Fibroblast of skin of left quadriceps (primary cell): Measurements from ENCODE around the gene BCAR1.
"Not testable (repeated sequence)": the region's sequence is repeated elsewhere in the genome, so short reads cannot be mapped to it uniquely, and the experiment has no call there.

ENCODE experiments used
- DNase-seq, 2 experiments: peaks; one replicate each; pipeline ENCODE4 v3.0.0-alpha.2; 2013; ENCODE audit warnings: low read depth in 2 of 2

Gene BCAR1

GRCh38 chr16:75251280-75252048, at the start of gene BCAR1:
TSS of gene BCAR1 (minus strand) at chr16:75251624. CDS start at chr16:75251482, 142 bp downstream.
- DNase-seq, result peak; percentile 70 to 71

- DNase-seq, result no peak
These were observed 46.8 kb upstream of the BCAR1 start for GRCh38 chr16:75298267-75298666.

GRCh38 chr16:75296606-75297005, 45.2 kb upstream of the BCAR1 start:
- no peak for DNase-seq

GRCh38 chr16:75294773-75295459, 43.5 kb upstream of the BCAR1 start:
- DNase-seq, result no peak

GRCh38 chr16:75293772-75294171, 42.3 kb upstream of the BCAR1 start:
- no peak for DNase-seq

GRCh38 chr16:75293173-75293572, 41.7 kb upstream of the BCAR1 start:
- no peak for DNase-seq

GRCh38 chr16:75292691-75293090, 41.3 kb upstream of the BCAR1 start:
- no peak for DNase-seq

GRCh38 chr16:75289189-75289588, 37.8 kb upstream of the BCAR1 start:
- DNase-seq, result no peak

GRCh38 chr16:75288596-75289120, 37.2 kb upstream of the BCAR1 start:
- DNase-seq, result no peak

GRCh38 chr16:75288181-75288580, 36.8 kb upstream of the BCAR1 start:
- no peak for DNase-seq

GRCh38 chr16:75287708-75288107, 36.3 kb upstream of the BCAR1 start:
- no peak for DNase-seq

- no peak for DNase-seq
These were observed 35.0 kb upstream of the BCAR1 start for GRCh38 chr16:75286389-75286788.

- no peak for DNase-seq
These were observed 31.2 kb upstream of the BCAR1 start for GRCh38 chr16:75282466-75283281.

GRCh38 chr16:75281826-75282225, 30.4 kb upstream of the BCAR1 start:
- DNase-seq, result no peak

- DNase-seq, result not testable (repeated sequence)
These were observed 29.6 kb upstream of the BCAR1 start for GRCh38 chr16:75281009-75281408.

GRCh38 chr16:75280331-75280804, 28.9 kb upstream of the BCAR1 start:
- DNase-seq, result no peak

GRCh38 chr16:75279305-75279704, 27.9 kb upstream of the BCAR1 start:
- no peak for DNase-seq

- DNase-seq, result no peak
These were observed 21.9 kb upstream of the BCAR1 start for GRCh38 chr16:75273054-75273925.

- DNase-seq, result not testable (repeated sequence)
These were observed 21.2 kb upstream of the BCAR1 start for GRCh38 chr16:75272629-75273028.

GRCh38 chr16:75272097-75272551, 20.7 kb upstream of the BCAR1 start:
- DNase-seq, result no peak
